GM18873 (cell line): ENCODE measurements around the gene MYO9A.

Experiments used
- ATAC-seq: cut with Tn5 transposase; IDR thresholded peaks from one replicate; pipeline ENCODE4 v1.9.1; 2021; ENCODE audit warnings: mild to moderate bottlenecking, moderate library complexity, moderate number of reproducible peaks; ENCODE audit not compliant: unreplicated experiment, low FRiP score

Gene MYO9A

DNA sequence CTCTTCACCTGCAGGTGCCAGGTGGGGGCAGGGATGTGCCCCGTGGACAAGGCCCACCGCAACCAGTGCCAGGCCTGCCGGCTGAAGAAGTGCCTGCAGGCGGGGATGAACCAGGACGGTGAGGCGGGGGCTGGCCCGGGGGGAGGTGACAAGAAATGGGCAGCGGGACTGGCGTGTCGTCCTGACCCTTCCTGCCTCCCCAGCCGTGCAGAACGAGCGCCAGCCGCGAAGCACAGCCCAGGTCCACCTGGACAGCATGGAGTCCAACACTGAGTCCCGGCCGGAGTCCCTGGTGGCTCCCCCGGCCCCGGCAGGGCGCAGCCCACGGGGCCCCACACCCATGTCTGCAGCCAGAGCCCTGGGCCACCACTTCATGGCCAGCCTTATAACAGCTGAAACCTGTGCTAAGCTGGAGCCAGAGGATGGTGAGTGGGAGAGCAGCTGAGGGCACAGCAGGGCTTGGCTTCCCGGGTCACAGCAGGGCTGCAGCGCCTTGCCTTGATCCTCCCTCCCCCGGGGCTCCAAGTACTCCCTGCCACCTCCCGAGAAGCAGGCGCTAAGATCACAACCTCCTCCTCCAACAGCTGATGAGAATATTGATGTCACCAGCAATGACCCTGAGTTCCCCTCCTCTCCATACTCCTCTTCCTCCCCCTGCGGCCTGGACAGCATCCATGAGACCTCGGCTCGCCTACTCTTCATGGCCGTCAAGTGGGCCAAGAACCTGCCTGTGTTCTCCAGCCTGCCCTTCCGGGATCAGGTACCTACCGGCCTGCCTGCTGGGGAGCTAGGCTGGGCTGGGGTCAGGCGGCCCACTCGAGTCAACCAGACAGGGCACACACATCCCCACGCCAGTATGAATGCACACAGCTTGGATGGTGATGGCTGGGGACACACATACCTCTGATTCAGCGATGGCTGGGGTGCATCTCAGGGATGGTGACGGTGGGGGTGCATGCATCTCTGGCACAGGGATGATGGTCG, 305.9 kb downstream of the MYO9A start:
- ATAC-seq, result no peak

DNA sequence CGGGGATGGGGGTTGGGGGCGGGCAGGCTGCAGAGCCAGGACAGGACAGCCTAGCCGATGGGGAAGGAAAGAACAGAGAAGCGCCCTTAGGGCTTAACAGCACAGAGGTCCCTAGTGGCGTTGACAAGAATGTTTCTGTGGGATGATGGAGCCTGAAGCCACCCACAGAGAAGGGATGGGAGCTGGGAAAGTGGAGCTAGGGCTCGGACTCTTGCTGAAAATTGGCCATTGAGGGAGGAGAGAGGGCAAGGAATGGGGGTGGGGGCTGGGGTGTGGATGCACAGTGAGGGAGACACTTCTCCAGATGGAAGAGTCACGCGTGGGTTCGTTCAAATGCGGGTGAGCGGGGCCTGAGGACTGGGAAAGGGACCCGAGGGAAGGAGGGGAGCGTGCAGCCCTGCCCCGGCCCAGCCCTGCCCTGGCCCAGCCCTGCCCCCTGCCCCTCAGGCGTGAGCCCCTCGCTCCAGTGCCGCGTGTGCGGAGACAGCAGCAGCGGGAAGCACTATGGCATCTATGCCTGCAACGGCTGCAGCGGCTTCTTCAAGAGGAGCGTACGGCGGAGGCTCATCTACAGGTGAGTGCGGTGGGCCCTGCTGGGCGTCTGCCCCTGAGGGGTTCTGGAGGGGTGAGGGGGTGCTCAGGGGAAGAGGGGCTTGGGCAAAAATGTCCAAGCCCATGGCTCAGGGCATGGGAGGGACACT, 306.8 kb downstream of the MYO9A start:
- ATAC-seq, result no peak

DNA sequence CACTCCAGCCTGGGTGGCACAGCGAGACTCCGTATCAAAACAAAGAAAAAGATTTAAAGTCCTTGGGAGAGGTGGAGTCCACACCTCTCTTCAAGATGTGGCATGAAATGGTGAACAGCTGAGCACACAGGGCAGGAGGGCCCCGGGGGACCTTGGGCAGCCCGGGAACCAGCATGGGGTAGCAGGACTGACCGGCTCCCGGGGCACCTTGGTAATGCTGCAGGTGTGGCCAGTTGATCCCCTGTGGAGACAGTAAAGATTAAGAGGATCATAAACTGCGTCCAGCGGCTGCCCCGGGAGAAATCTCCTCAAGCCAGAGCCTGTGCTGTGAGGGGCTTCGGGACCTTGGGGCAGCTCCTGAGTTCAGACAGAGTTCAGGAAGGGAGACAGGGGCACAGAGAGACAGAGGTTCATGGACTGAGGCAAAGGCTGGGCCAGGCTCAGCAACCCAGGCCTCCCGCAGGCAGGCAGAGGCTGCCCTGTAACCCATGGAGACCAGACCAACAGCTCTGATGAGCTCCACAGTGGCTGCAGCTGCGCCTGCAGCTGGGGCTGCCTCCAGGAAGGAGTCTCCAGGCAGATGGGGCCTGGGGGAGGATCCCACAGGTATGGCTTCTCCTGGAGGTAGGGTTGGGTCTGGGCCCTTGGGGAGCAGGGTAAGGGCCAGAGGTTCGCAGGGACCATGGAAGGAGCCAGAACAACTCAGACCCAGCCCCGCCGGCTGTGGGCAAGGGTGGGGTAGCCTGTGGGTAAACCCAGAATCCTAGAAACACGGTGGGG, 307.5 kb downstream of the MYO9A start, which contains the start of gene NR2E3:
TSS of gene NR2E3 (plus strand) at position 299 of the 780 bp plus-strand sequence. CDS start at position 489, 190 bp downstream.
- no peak for ATAC-seq

DNA sequence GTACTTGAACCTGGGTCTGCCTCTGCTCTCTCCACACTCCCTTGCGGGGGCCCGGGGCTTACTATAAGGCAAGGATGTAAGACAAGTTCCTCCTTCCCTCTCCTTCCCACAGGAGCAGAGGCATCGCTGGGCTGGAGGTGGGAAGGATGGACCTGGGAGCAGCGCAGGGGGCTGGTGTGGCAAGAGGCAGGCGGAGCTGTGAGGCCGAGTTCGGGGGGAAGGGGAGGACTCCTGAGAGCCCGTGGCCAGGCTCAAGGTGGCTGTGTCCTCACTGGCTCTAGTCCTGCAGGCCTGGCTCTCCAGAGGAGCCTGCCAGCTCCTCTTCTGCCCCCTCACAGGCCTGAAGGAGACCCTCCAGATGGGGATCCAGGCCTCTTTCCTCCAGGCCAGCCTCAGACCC, 308.6 kb downstream of the MYO9A start:
- ATAC-seq, result no peak

DNA sequence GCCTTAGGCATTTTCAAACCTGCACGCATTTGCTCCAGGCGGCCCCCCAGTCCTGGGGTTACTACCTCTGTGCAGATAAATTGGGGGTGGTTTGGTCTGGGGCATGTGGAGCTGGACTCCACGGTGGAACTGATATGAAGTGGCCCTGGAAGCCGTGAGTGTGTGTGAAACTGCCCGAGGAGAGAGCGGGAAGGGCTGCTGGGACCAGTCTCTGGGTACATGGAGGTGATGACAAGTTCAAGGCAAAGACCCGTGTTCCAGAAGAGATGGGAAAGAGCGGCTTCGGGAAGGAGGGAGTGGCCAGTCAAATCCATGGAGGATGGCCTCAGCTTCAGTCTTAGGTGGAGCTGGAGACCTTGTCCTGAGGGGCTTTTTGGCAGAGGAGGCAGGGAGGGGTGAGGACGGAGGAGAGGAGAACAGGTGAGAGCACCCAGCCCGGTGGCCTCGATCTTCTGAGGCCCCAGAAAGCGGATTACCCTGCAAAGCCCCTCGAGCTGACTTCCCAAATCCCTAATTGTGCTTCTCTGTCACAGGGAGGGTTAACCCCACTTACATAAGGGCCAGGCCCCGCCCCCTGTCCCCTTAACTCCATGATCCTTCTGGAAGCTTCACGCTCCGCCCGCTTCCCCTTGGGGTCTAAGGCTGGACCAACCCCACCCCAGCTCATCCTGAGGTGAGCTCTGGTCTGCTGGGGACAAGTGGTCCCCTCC, 309.5 kb downstream of the MYO9A start:
- ATAC-seq, result no peak

DNA sequence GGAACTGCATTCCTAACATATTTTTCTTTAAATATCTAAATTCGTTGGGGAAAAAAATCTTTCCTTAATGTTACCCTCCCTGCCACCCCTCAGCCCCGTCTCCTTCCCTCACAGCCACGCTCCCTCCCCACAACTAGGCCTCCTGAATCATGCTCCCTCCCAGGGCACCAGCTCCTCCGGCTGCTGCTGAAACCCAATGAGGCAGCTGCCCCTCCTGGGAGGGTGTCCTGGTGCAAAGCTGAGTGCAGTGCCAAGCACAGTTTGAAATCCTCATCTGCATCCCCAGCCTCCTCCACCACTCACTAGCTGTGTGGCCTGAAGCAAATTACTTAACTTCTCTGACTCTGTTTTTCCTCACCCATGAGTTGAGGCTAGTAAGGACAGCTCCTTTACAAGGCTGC, 310.3 kb downstream of the MYO9A start:
- no peak for ATAC-seq

DNA sequence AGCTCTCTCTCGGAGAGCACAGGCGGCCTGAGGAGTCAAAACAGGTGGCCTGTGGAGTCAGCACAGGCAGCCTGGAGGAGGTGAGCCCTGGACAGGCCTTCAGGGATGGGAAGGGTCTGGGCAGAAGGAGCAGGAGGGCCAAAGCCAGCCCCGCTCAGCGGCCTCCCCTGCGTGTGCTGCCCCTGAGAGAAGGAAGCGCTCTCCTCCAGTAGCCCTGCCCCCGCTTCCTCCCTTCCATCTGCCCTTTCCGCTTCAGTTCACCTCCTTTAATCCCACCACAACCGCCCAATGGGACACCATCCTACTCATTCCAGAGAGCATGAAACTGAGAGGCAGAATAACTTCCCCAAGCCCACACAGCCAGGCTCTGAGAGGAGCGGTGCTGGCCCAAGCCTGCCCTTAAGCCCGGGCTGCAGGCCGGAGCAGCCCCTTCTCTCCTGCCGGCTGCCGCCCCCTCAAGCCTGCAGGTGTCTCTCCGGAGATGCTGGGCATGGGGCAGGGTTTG, 310.8 kb downstream of the MYO9A start:
- no peak for ATAC-seq

DNA sequence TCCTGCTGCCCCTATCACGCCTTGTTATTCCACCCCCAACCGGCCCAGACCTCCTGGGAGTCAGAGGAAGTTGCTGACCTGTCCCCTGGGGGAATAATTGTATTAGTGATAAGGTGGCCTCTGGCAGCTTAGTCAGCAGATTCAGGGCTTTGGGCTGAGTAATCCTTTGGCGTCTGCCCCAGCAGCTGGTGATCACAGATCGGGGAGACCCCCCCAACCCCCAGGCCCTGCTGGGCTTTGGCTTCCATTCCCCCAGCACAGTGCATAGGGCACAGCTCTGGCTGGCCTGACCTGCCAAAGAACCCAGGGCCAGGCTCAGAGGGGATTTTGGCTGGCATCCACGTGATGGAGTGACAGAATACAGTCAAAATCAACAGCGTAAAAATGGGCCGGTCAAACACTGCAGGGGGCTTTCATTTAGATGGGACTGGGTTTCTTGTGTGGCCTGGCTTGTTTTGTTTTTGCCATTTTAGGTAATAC, 311.5 kb downstream of the MYO9A start:
- ATAC-seq, result no peak

DNA sequence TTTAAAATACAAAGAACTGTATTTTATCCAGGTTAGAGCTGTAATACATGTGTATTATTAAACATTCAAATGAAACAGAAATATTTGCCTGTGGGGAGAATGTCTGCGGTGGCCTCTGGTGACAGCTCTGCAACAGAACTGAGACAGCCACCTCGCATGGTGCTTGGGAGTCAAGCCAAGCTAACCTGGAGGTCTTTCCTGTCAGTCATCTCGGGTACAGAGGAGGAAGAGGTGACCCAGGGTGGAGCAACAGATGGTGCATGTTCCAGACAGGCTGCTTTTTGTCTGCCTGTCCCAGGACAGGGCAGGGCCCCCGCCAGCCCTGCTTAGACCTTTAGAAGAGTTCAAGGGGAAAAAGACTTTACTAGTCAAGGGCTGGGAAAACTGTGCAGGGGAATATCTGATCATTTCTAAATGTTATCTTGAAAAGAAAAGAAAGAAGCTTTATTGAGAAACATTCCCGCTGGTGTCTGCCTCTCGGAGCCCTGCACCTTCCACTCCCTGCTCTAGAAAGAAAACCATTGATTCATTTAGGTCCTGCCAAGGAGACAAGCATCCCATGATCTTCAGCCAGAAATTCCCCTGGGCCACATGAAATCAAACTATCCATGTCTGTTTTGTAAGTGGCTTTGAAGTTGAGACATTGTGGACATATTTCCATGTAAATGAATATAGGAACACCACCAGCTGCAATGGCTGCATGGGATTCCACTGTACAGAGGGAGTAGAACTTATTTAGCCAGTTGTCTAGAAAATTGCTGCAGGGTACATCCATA, 313.1 kb downstream of the MYO9A start:
- no peak for ATAC-seq

DNA sequence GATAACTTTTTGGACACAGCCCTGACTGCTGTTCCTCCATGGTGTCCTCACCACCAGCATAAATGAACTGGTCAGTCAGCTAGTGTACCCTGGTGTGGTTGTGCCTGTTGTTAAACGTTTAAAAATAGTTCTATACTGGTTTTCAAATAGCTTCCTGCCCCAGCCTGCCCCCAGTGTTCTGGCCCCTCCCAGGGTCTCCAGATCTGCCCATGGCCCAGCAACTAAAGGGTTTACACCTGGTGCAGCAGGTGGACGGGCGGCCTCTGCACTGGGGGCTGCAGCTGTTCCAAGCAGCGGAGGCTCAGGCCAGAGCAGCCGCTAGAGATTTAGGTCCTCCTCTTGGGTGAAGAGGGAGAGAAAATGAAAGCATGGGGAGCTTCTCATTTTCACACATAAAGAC, 313.7 kb downstream of the MYO9A start:
- ATAC-seq, result no peak

DNA sequence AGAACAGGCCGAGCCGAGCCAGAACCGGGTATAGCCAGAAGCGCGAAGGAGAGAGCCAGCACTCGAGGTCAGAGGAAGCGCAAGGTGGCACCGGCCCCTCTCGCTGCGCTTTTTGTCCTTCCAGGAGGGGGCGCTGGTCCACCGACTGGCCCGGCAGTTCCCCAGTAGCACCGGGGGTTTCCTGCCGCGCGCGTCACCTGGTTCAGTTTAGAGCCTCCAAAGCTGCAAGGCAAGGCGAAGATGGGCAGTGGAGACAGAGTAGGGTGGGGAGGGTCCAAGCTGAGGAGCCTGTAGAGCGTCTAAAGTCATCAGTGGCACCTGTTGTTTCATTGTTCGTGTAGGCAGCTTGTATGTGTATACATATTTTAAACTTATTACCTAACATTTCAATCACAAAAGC, 315.2 kb downstream of the MYO9A start:
- ATAC-seq, result no peak

DNA sequence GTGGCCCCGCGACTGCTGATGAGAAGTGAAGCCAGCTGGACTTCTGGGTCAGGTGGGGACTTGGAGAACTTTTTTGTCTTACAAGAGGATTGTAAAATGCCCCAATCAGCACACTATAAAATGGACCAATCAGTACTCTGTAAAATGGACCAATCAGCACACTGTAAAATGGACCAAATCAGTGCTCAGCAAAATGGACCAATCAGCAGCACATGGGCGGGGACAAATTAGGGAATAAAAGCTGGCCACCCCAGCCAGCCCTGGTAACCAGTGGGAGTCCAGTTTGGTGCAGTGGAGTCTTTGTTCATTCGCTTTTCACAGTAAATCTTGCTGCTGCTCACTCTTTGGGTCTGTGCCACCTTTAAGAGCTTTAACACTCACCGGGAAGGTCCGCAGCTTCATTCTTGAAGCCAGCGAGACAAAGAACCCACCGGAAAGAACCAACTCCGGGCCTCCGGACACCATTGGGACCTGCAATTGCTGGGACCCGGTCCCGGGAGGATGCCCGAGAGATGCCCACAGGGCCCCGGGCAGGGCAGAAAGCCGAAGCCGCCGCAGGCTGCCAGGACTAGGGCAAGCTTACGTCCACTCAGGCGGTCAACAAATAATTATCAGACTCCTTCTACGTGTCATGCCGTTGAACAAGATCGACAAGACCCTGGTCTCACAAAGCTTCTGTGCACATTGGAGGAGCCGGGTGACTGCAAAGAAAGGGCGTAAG, 315.9 kb downstream of the MYO9A start:
- ATAC-seq, result no peak

DNA sequence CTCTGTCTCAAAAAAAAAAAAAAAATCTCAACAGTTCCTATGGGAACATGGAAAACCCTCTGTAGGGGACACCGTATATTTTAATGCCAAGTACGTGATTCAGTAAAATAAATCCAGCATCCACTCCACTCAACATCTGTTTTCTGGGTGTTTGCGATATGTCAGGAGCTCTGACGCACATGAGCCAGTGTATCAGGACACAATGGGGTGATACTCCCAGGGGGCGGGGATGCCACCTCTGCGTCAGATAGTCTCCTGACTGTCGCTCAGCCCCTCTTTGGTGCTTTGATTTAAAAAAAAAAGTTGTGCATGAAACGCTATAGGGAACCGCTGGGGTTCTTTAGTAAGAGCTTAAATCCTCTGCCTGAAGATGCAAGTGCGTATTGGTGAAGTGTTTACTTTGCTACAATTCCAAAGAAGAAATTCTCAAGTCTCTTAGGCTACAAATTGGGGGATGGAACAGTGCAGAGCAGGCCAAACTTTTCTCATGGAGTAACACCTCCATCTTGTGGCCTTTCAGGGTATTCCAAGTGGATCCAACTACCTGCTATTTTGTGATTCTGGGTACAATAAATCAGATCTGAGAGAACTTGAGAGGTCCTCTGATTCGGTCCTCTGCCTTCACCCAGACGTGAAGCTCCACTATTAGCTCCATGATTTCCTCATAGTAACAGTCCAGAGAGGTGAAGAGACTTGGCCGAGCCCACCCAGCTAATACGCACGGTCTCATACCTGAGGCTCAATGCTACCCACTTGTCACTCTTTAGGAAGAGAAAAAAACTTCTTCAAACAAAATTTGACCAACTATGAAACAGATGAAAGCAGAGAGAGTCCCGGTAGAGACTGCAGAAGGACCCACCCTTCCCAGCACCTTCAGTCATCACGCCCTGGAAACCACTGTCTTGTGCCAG, 316.9 kb downstream of the MYO9A start:
- ATAC-seq, result no peak

DNA sequence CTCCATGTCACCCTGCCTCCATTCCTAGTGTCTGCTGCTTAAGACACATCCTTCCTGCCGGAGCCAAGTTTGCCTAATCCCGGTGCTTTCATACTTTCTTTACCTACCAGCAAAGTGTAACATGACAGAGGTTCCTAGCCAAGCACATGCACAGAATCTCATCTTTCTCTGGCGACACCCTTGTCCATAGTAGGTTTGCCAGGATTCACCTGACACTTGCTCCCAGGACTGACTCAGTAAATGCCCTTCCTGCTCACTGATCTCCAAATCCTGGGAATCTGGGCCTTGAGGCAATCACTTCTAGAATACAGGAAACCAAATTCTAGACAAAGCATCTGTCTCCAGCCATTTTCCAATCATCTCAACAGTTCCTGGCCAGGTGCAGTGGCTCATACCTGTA, 317.8 kb downstream of the MYO9A start:
- no peak for ATAC-seq

DNA sequence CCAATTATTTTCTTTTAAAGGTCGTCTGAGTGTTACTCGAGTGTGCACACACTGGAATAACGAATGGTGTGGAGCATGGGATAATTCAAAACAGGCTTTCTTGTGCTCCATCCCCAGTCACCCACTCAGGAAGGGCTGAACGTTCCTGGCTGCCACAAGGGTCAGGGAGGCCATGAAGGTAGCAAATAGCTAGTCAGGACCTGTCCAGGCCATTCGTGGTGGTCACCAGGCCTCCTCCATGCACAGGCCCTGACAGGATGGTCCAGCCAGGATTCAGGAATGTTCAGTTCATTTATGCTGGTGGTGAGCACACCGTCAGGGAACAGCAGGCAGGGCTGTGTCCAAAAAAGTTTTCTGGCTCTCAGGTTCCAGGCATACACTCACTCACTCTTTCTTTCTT, 319.3 kb downstream of the MYO9A start:
- no peak for ATAC-seq

DNA sequence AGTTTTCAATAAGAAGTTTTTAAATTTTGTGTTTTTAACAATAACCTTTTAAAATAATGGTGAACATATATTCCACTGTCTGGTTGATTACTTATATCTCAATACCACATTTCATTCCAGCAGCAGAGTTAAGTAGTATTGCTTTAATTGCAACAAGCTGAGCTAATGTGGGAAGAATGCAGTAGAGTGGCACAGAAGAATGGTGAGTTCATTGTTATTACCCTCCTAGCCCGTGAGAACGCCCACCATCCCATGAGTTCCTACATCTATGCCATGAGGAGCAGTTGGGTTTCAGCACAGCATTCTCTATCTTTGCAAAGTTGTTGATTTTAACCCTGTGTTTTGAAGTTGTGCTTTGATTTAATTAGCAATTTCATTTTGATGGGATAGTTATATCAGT, 325.4 kb downstream of the MYO9A start:
- no peak for ATAC-seq

DNA sequence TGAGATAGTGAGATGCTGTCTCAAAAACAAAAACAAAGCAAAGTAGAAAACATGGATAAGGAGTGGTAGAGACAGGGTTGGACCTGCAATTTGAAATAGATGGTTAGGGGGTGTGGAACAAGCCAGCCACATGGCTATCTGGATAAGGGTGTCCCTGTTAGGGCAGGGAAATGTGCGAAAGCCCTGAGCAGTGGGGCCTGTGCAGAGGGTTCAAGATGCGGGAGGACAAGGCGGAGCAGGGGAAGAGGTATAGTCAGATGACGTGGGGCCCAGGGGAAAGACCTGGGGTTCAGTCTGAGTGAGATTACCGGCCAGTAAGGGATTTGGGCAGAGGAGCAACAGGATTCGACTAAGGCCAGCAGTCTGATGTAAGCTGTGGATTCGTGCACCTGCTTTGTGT, 326.0 kb downstream of the MYO9A start:
- no peak for ATAC-seq
